Sciatic nerve (tissue), 2 donors: ENCODE results near the gene WRAP53. TPM values are rescaled to one million over a fixed set of nuclear protein-coding genes. Genes with fewer than 3 reads are reported as not detected.

ENCODE experiments used
- ATAC-seq: fragments of 200-7000 bp; cut with Tn5 transposase; one replicate; pipeline ENCODE4 v1.9.1; 2020; ENCODE audit warnings: mild to moderate bottlenecking, moderate library complexity
- DNase-seq: peaks from one replicate; pipeline ENCODE4 v3.0.0-alpha.2; 2020; ENCODE audit warnings: low spot score
- intact Hi-C: fragments of 100-400 bp; cut with DNase I; formaldehyde crosslinking; loops from one replicate; pipeline ENCODE4 v1.14.2; 2022
- total RNA-seq: library from RNA; stranded (reverse); fragmentation: NEBNext Ultra II Directional; extraction: Animal tissue kit (Norgen Biotek cat#: 25700); gene quantifications from one replicate; pipeline ENCODE4 v1.2.1, GENCODE V29; 2021
- donor health status: DM: no; HTN: no; CAD: no.
- donor health status: DM: no; HTN: no; CAD: no.

WRAP53 gene
- total RNA-seq, 1 donor from 2014 or later: 5.7 TPM

DNA sequence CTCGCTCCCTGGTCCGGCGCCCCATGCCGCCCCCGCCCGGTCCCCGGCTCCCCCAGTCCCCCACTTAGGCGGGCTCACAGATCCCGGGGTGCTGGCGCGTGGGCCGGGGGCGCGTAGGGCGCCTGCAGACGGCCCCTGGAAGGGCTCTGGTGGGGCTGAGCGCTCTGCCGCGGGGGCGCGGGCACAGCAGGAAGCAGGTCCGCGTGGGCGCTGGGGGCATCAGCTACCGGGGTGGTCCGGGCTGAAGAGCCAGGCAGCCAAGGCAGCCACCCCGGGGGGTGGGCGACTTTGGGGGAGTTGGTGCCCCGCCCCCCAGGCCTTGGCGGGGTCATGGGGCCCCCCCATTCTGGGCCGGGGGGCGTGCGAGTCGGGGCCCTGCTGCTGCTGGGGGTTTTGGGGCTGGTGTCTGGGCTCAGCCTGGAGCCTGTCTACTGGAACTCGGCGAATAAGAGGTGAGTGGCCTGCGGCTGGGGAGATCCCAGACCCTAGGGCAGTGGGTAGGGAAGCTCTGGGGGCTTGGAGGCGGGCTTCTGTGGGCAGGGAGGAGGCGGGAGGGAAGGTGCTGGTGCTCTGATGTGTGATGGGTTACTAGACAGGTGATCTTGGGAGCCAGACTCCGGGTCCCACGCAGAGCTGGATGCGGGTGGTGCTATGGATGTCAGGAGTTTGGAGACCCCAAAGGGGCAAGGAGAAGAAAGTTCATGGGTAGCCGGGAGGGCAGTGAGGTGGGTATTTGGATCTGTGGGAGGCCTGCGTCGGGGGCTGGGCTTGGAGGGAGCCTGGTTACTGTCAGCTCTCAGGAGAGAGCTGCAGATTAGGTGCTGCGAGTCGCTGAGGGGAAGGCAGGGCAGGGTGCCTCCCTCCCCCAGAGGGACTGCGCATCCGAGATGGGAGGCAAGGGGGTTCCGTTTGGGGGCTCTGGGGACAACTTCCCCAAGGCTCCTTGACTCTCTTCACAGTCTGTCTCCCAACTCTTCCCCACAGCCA, 17.3 kb downstream of the WRAP53 start:
- DNase-seq: no peak
- no peak for ATAC-seq
- intact Hi-C loops: no loop called here

DNA sequence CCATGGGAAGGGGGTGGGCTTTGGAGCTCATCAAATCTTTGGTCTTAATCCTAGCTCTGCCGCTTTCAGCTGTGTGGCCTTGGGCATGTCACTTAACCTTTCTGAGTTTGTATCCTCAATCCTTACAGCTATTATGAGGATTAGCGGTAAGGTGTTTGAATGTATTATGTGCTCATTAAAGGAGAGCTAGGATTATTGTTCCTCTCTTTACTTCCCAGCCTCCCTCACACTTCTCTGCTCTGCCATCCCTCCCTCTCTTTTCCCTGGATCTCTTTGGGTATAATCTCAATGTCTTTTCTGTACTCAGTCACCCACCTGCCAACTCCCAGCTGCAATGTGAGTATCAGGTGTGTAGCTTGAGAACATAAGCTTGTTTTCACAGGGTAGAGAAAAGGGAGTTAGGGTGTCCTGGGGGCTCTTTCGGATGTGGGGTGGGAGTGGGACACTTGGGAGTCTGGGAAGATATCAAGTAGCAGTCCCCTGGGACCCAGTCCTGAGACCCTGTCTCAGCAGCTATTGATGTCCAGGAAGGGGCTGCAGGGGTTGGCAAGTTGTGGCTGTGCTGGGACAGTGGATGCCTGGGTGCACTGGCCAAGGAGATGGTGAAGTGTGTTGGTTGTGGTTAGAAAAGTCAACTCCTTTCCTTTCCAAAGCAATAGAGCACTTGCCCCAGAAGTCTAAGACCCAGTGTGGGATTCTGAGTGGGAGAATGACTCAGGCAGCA, 18.5 kb downstream of the WRAP53 start:
- ATAC-seq (no peak), DNase-seq (no peak)
- intact Hi-C loops: no loop called here

DNA sequence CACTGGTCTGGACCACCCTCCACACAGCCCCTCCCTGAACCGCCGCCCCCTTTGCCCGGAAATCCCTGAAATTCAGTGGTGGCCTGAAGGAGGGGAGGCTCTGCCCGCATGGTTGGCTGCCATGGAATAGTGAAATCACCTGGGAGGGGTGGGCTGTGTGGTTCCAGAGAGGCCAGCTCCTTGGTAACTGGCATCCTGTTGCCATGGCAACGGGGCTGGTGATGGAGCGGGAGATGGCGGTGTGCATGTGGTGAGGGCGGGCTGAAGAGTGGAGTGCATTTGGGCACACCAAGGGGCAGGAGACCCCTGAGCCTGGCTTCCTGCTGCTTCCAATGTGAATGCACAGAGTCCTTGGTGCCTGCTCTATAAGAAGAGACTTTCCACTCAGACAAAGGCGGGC, 19.2 kb downstream of the WRAP53 start:
- DNase-seq: no peak
- ATAC-seq: no peak
- intact Hi-C loops: no loop called here

GRCh38 chr17:7707858-7708750, 19.8 kb downstream of the WRAP53 start:
- DNase-seq: no peak
- intact Hi-C loops: no loop called here

DNA sequence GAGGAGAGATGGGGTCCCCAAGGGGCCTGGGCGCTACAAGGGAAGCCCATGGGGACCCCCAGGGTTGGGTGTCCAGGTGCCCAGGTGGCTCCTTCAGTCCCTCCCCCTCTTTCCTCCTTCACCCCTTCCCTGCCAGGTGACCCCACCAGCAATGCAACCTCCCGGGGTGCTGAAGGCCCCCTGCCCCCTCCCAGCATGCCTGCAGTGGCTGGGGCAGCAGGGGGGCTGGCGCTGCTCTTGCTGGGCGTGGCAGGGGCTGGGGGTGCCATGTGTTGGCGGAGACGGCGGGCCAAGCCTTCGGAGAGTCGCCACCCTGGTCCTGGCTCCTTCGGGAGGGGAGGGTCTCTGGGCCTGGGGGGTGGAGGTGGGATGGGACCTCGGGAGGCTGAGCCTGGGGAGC, 20.8 kb downstream of the WRAP53 start:
- intact Hi-C loops: no loop called here
- no peak for DNase-seq

More at GRCh38 chr17:7707858-7708750, 19.8 kb downstream of the WRAP53 start:
- no peak for ATAC-seq

DNA sequence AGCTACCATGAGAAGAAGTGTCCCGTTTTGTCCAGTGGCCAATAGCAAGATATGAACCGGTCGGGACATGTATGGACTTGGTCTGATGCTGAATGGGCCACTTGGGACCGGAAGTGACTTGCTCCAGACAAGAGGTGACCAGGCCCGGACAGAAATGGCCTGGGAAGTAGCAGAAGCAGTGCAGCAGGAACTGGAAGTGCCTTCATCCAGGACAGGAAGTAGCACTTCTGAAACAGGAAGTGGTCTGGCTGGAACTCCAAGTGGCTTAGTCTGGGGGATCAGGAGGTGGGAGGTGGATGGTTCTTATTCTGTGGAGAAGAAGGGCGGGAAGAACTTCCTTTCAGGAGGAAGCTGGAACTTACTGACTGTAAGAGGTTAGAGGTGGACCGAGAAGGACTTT, 22.0 kb downstream of the WRAP53 start:
- intact Hi-C loops: no loop called here
- no peak for ATAC-seq
- DNase-seq: no peak

More for the DNA sequence above, 20.8 kb downstream of the WRAP53 start:
- ATAC-seq: no peak

DNA sequence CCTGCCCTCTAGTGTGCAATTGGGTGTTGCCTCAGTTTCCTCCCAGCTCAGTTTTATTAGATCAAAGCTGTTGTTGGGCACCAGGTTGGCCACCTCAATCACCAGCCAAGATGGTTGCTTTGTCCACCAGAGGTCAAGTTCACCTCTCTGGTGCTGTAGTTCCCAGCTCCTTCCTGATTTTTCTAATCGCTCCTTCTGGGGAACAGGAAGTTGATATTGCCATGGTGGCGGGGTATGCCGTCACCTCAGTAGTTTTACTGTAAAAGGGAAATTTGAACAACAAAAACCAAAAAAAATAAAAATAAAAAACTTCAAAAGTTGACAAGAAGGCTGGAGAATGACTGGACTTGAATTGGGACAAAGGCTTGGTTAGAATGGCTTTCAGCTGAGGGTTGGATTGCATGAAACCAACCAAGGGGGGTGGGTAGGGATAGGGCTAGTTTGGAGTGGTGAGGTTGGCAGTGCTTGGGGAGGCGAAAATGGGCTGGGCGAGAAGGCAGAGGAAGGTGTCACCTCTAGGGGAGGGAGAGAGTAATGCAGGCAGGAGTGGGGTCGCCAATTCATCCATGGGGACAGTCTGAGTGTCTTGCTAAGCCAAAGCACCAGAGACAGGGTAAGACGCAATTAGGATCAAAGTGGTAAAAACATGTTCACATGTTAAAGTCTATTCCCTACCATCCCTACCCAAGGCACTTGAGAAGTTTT, 22.9 kb downstream of the WRAP53 start:
- intact Hi-C loops: no loop called here
- DNase-seq: no peak
- no peak for ATAC-seq

DNA sequence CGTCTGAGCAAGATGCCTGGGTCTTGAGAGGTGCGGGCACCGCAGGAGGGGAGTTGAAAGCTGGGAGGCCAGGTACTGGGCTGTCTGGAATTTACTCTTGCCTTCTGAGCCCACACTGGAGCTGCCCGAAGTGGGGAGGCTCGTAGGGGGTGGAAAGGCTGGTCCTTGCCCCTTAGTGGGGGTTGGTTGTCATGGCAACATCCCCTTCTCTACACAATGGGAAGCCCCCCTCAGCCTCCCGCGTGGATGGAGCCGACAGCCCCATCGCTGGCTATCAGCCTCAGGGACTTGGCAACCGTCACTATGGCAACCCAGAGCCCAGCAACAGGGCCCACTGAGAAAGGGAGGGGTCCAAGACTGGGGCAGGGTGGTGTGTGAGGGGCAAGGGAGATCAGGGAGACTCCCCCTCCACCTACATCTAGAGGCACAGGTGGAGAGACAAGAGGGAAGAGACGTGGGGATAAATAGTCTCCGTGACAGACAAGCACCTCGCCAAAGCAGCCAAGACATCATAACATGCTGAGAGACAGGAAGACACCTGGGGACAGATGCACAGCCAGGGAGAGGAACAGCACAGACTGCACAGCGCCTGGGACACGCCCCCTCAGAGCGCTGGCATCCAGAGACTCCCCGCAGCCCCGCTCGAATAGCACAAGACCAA, 24.0 kb downstream of the WRAP53 start:
- intact Hi-C loops: no loop called here
- ATAC-seq (no peak), DNase-seq (no peak)

GRCh38 chr17:7713782-7714181, 25.5 kb downstream of the WRAP53 start:
- DNase-seq (no peak), ATAC-seq (no peak)
- intact Hi-C loops: no loop called here

GRCh38 chr17:7714721-7715594, 26.7 kb downstream of the WRAP53 start:
- no peak for ATAC-seq
- no peak for DNase-seq
- intact Hi-C loops: no loop called here

DNA sequence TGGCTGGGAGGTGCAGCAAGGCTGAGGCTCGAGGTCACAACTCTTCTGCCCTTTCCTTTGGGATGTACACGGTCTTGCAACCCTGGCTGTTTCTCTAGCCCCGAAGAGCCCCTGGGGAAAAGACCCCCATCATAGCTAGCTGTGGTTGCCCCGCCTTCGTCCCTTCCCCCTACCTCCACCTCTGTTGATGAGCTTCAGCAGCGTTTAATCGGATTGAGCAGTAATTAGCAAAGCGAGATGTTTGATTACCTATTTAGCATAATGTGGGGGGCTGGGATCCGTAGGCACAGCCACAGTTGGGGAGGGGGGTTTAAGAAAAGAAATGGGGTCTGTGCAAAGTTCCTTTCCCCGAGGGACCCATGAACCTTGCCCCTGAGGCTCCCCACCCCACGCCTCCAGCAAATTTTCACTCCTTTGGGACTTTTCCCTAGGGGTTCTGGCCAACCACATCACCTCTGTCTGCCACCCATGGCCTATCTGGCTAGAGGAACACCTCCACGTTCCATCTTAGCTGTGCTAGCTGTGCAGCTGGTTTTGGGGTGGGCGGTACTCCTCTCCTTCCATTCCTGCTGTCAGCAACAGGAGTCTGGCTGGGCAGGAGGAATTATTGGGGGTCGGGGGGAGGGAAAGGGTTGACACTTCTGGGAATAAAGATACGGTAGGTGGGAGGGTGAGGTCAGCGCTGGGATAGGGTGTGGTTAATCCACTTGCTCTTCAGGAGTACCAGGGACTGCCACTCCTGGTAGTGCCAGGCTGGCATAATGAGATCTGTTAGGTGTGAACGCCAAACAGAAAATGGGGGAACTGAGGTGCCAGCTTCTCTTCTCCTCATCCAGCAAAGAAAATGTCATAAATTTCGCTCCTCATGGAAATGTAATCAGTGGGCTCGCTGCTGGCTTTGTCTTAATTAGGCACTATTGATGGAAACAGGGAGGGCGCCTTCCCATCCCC, 27.9 kb downstream of the WRAP53 start:
- intact Hi-C loops: no loop called here
- no peak for DNase-seq

DNA sequence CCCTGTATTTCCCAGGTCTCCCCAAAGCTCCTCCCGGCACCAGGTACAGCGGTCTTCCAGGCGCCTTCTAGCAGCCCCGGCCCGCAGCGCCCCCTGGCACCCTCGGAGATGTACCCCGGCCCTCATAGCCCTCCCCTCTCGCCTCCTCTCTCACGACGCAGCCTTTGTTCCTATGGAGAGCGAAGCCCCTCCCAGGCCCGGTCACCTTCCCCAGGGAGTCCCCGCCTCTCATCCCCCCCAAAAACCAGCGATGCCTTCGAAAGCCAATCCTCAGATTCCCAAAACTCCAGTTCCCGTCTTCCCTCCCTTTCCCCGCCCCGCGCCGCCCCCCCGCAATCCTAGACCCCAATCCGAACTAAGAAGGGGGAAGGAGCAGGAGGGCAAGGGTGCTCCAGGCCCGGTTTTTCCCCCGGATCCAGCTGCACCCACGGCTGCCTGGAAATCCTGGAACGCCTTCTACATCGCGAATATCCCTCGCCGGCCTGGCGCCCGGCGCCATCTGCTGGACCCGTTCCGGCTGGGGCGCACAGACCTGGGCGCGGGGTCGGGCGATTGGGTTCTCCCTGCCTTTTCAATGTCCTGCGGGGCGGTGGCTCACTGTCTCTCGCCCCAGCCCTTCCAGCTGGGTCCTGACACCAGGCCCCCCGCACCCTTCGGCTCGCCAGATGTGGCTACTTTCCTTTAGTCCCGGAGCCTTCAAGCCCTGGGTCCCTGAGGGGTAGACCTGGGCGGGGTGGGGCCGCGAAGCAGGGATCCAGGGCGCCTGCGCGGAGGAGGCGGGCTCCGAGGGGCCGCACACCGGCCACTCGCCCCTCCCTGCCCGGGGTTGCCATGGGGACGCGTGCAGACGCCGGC, 28.9 kb downstream of the WRAP53 start, which contains the start of gene DNAH2:
Gene DNAH2 (plus strand): TSS at position 844 of the 855 bp plus-strand sequence. CDS start 1,991 bp downstream, outside the sequence.
- intact Hi-C loops: no loop called here
- peak; percentile 84 for ATAC-seq
- DNase-seq: peak; percentile 80

More for the DNA sequence above, 27.9 kb downstream of the WRAP53 start:
- ATAC-seq: no peak

- peak; percentile 50 for ATAC-seq
- no peak for DNase-seq
- intact Hi-C loops: no loop called here
Observed at GRCh38 chr17:7717756-7718350, 29.6 kb downstream of the WRAP53 start.

DNA sequence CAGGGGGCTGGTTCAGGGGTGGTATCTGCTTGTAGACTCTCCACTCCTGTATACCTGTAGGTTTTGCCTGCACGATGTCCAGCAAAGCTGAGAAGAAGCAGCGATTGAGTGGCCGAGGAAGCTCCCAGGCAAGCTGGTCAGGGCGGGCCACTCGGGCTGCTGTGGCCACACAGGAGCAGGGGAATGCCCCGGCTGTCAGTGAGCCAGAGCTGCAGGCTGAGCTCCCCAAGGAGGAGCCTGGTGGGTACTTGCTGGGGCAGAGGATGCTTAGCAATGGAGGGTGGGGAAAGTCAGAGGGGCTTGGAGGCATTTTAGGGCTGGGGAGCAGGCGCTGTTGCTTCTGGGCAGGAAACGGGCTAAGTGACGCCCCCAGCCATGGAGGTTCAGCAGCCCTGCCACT, 31.4 kb downstream of the WRAP53 start:
- intact Hi-C loops: no loop called here
- DNase-seq (no peak), ATAC-seq (no peak)

DNA sequence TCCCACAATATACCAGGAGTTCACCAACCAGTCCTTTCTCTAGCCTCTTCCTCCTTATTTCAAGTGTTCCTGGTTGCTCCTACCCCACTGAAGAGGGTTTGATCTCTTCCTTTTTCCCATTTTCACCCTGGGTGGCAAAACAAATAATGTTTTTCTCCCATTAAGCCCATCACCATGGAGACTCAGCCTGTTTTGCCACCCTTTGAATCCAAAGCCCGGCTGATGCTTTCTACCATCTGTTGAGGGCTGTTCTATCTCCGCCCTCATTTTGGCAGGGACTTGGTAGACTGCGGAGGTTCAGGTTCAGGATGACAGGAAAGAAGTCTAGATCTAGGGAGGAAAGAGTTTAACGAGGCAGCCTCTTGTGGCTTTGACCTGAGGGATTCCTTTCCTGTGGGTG, 31.8 kb downstream of the WRAP53 start:
- DNase-seq (no peak), ATAC-seq (no peak)
- intact Hi-C loops: no loop called here
